ENCODE data around the gene CHST11.

CHST11 gene

DNA sequence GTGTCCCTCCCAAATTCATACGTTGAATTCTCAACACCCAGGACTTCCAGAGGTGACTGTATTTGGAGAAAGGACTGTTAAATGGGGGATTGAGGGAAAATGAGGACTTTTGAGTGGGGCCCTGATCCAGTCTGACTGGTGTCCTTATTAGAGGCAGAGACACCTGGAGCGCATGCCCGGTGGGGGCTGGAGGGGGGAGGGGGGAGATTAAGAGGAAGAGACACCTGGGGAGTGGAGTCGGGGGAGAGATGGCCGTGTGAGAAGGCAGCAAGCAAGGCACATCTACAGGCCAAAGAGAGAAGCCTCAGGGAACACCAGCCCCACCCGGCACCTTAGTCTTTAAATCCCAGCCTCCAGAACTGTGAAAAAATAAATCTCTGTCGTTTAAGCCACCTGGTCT is 291.6 kb downstream of the CHST11 start:
- TF ChIP-seq, protein P1, sequence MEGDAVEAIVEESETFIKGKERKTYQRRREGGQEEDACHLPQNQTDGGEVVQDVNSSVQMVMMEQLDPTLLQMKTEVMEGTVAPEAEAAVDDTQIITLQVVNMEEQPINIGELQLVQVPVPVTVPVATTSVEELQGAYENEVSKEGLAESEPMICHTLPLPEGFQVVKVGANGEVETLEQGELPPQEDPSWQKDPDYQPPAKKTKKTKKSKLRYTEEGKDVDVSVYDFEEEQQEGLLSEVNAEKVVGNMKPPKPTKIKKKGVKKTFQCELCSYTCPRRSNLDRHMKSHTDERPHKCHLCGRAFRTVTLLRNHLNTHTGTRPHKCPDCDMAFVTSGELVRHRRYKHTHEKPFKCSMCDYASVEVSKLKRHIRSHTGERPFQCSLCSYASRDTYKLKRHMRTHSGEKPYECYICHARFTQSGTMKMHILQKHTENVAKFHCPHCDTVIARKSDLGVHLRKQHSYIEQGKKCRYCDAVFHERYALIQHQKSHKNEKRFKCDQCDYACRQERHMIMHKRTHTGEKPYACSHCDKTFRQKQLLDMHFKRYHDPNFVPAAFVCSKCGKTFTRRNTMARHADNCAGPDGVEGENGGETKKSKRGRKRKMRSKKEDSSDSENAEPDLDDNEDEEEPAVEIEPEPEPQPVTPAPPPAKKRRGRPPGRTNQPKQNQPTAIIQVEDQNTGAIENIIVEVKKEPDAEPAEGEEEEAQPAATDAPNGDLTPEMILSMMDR (IDR thresholded peaks at IDR 0.05; ENCODE audit: low read depth, low read length): no peak
- no peak overlapping the region for H3K4me3 ChIP-seq (ENCODE audit: low read depth, low read length)

DNA sequence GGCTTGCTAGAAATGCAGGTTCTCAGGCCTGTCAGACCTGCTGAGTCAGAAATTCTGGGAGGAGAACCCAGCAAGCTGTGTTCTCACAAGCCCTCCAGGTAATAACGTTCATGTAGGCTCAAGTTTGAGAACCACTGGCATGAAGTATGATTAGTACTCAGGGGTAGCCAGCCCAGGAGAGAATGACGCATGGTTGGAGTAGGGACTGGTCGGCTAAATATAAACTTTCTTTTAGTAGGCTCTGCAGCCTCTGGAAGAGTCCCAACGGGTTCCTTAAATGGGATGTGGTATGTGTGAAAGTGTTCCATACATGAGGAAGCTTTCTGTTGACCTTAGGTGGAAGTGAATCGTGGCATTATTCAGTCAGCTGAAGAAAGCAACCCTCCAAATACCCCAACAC is 292.0 kb downstream of the CHST11 start:
- TF ChIP-seq, protein P1 (IDR thresholded peaks at IDR 0.05; ENCODE audit: low read depth, low read length): no peak

DNA sequence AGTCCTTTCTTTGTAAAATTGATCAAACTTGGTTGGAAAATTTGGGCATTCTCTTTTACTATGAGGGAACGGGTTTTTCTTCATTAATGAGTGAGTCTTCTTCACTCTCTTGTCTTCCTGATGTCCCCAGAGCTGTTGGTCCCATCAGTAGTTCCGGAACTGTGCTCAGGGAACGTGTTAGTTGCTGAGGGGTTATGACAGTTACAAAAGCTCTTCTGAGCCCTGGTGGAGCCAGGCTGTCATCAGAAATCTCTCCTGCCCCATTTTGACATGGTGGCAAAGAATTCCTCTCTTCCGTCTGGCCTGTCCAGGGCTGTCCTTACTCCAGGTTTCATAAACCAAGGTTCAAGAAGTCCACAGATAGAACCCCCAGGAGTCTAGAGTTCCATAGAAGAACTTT is 292.8 kb downstream of the CHST11 start:
- TF ChIP-seq, protein P1 (IDR thresholded peaks at IDR 0.05; ENCODE audit: low read depth, low read length): no peak
- H3K4me3 ChIP-seq (ENCODE audit: low read depth, low read length): no peak overlapping the region

More for the DNA sequence above, 292.0 kb downstream of the CHST11 start:
- no peak overlapping the region for H3K4me3 ChIP-seq (ENCODE audit: low read depth, low read length)

DNA sequence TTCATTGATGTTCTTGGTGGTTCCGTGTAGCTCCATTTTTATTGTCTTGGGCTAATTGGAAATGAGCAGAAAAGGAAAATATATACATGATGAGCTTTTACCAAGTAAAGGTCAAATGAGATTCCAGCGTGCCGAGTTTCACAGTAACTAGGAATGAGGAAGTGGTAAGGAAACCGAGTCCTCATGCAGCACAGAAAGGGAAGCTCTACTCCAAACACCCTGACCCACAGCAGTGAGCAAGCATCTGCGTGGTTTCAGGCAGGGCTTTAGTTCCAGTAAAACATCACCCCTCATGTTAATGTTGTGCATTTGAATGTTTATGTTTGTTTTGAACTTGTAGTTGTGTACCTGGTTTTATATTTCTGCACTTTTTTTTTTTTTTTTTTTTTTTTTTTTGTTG is 293.3 kb downstream of the CHST11 start:
- no peak overlapping the region for H3K4me3 ChIP-seq (ENCODE audit: low read depth, low read length)
- TF ChIP-seq, protein P1 (IDR thresholded peaks at IDR 0.05; ENCODE audit: low read depth, low read length): no peak

DNA sequence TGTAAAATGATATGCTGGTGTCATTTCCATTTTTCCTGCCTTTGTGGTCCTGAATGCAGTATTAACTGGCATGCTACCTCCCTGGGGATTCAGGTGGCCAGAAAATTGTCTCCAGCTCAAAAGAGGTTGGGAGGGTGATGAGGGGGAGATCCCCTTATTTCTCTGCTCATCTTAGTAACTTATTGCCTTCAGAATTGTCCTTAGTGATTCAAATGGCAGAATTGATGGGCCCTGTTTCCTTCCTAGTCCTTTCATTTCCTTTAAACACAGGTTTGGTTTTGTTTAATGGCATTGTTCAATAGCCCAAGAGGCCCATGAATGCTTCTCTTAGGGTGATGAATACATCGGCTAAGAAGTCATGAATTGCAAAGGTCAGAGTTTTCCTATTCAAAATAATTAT is 294.4 kb downstream of the CHST11 start:
- H3K4me3 ChIP-seq (ENCODE audit: low read depth, low read length): no peak overlapping the region
- TF ChIP-seq, protein P1 (IDR thresholded peaks at IDR 0.05; ENCODE audit: low read depth, low read length): no peak

DNA sequence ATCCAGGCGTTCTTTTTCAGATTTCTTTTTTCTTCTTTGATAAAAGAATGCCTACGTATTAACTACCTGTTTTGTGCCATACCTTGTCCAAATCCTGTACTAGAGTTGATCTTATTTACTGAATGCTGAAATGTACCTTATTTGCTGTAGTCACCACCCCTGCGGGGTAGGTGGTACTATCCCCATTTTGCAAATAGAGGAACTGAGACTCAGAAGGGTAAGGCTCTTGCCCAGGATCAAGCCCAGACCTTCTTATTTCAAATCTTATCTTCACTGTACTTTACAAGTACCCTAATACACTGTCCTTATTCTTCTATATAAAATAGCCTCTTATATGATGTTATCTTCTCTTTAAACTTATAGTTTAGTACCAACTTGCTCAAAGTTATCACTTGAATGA is 294.8 kb downstream of the CHST11 start:
- TF ChIP-seq, protein P1 (IDR thresholded peaks at IDR 0.05; ENCODE audit: low read depth, low read length): no peak
- no peak overlapping the region for H3K4me3 ChIP-seq (ENCODE audit: low read depth, low read length)

DNA sequence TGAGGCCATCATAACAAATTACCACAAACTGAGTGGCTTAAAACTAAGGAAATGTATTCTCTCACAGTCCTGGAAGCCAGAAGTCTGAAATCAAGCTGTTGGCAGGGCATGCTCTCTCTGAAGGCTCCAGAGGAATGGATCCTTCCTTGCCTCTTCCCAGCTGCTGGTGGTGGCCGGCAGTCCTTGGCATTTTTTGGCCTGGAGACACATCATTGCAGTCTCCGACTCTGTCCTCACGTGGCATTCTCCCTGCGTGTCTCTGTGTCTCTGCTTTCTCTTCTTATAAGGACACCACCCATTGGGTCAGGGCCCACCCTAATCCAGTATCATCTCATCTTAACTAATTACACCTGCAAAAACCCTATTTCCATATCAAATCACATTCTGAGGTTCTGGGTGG is 295.3 kb downstream of the CHST11 start:
- TF ChIP-seq, protein P1 (IDR thresholded peaks at IDR 0.05; ENCODE audit: low read depth, low read length): no peak
- no peak overlapping the region for H3K4me3 ChIP-seq (ENCODE audit: low read depth, low read length)
